Hematopoietic multipotent progenitor cell treated with erythropoietin and hydrocortisone succinate and interleukin-3 and kit ligand, for 17 days (in vitro differentiated cells): ENCODE data around the gene CREB1.
"Not testable (repeated sequence)": the region's sequence is repeated elsewhere in the genome, so short reads cannot be mapped to it uniquely, and the experiment has no call there.

Experiments
- DNase-seq: peaks from one replicate; pipeline ENCODE4 v3.0.0-alpha.2; 2015; ENCODE audit warnings: low spot score

CREB1 gene

GRCh38 chr2:207529330-207530159 lies at the start of gene CREB1:
CREB1 (plus strand) TSS chr2:207529962; CDS start chr2:207555636, 25,674 bp downstream.
- peak; percentile 97 for DNase-seq

DNA sequence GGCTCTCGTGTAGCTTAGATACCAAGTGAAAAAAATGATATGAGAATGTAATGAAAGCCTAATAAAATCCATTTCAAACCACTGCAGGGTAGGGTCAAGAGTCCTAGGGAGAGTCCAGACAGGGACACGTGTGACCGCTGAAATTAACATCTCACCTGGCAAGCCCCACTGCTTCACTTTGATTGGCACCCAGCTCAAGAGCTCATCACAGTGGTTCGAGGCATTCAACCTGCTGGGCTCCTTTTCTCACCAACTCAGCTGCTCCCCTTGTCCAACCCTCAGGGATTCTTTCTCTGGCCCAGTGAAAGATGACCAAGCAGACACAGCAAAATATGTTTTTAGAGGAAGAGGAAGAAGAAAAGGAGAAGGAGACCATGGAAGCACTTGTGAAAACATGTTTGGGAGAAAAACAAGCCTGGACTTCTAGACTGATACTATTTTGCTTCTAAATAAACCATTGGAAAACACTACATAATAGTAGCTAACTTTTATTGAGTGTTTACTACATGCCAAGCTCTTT lies 49.2 kb upstream of the CREB1 start:
- no peak for DNase-seq

DNA sequence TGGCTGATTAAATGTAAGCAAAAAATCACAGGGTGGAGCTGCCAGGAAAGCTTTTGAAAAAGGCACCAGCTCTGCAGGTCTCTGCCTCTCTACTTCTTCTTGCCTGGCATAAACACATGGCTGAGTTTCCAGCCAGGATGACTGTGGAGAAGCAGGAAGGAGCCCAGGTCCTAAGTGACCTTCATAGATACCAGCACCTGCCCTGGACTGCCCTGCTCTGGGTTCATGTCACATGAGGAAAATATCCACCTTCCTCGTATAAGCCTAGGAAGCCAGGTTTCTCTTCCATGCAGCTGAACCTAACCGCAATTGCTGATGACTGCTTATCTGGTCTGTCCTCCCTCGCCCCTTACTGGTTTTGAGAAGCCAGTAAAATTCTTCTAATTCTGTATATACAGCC lies 47.8 kb upstream of the CREB1 start:
- no peak for DNase-seq

DNA sequence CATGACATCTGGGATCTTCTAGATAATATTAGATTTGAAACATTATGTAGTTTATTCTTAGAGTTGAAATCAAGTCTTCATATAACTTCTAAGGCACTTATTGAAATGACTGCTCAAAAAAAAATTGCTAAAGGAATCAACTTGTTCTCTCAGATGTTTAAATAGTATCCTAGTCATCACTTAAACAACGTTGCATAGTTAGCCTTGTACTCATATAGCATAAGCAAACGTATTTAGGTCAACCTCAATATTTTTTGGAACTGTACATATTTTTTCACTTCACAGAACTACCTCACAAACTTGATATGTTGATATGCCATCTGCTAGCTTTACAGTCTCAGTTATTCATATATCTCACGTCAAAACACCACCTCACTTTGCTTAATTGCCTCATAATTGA lies 47.1 kb upstream of the CREB1 start:
- no peak for DNase-seq

DNA sequence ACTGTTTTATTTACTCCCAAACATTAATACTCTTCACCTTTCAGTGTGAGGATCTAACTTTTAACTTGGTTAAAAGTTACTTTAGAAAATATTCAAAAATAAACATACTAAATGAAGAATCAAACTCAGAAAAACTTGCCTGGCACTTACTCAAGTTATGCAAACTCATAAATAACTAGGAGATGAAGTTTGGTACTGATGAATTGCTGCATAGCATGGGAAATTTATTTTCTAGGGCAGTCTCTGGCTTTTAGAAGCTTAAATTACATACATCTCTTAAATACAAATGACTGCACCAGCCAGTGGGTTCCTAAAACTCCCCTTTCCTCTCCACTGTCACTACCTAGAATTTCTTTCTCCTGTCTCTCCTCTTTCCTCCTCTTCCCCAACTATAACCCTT lies 46.7 kb upstream of the CREB1 start:
- no peak for DNase-seq

- no peak for DNase-seq
These were observed 46.3 kb upstream of the CREB1 start for GRCh38 chr2:207483477-207483876.

DNA sequence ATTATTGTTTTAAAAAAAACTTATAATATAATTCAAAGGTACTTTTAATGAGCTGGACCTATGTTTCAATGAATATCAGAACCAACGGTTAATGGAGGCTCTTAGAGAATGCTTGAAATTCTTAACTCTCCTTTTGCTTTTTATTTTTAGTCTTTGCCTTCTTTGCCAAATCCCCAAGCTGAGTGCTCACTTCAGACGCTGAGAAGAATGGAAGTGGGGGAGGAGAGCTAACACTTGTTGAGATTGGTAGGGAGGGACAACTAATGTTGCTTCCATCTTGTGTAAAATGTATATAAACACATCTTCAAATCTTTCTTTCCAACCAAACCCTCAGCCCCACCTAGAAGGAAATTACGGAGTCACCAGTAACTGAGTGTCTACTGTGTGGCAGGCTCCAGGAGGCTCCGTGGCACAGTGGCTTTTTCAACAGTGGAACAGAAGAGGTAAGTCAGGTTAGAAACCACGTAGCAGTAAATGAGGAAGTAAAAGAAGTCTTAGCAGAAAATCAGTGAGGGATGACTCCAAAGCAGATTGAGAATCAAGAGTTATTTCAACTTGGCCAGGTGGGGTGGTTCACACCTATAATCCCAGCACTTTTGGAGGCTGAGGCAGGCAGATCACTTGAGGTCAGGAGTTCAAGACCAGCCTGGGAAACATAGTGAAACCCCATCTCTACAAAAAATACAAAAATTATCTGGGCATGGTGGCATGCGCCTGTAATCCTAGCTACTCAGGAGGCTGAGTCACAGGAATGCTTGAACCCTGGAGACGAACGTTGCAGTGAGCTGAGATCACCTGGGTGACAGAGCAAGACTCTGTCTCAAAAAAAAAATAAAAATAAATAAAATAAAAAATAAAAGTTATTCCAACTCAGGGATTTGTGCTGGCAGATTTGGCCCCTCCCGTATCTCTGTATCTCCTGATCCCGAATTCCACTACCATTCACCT lies 45.0 kb upstream of the CREB1 start:
- no peak for DNase-seq

DNA sequence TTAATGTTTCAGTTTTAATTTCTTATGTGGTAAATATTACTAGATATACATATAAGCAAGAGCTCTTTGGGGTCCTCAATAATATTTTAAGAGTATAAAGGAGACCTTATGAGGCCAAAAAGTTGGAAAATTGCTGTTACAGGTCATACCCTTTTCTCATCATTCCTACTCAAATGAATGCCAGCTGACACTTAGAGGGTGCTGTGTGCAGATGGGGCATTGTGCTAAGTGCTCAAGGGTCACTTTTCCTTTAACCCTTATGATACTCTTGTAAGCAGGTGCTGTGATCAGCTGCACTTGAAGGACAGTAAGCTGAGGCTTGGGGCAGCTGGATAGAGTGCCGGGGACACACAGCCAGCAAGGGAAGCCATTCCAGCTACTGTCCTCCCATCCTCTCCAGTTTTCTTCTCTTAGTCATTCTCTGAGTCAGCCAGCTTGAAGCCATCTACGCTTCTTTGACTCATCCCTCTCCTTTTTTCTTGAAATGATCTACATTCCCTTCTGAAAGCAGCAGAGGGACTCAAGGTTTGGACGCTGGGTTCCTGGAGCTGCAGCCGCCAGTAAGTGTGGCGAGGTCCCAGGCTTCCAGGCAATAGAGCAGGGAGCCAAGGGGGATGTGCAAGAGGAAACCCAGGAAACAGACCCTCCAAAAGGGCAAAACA lies 42.0 kb upstream of the CREB1 start:
- no peak for DNase-seq

- DNase-seq, result no peak
These were observed 40.5 kb upstream of the CREB1 start for GRCh38 chr2:207489251-207489650.

DNA sequence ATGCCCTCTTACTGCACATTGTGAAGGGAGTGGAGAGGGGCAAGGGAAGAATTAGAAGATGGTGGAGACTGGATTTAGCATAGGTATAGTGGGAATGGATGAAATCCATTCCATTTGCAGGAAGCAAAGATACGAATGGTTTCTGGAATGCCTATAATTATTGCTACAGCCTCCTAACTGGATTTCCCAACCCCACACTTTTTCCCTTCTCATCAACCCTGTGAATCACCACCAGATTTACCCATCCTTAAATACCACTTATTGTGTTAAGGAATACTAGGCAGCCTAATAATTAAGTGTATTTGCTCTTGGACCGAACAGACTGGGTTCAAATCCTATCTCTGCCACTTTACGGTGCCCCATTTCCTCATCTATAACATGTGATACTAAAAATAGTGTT lies 39.3 kb upstream of the CREB1 start:
- no peak for DNase-seq

DNA sequence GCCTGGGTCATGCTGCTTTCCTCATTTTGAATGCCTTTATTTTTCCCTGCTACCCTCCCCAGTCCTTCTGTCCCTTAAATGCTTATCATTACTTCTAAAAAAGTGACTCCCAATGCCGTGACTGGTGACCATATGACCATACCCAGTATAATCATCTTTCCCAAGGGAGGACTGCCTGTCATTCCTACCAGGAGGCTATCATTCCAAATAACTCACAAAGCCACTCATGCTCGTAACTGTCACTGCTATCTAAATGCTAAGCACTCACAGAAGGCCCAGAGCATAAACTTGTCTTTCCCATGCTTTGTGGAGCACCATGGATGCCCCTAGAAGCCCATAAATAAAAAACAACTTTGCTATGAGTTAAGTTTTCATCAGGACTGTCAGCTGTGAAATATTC lies 38.7 kb upstream of the CREB1 start:
- no peak for DNase-seq

DNA sequence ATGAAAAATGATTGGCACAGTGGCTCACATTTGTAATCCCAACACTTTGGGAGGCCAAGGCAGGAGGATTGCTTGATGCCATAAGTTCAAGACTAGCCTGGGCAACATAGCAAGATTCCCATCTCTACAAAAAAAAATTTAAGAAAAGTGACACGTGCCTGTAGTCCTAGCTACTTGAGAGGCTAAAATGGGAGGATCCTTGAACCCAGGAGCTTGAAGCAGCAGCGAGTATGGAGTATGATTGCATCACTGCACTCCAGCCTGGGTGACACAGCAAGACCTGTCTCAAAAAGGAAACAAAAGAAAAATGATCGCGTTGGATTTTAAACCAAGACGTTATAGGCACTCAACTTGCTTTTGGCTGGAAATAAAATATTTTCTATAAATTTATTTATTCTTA lies 37.8 kb upstream of the CREB1 start:
- DNase-seq, result no peak

GRCh38 chr2:207492461-207492860 lies 37.3 kb upstream of the CREB1 start:
- no peak for DNase-seq

GRCh38 chr2:207494137-207494536 lies 35.6 kb upstream of the CREB1 start:
- no peak for DNase-seq

DNA sequence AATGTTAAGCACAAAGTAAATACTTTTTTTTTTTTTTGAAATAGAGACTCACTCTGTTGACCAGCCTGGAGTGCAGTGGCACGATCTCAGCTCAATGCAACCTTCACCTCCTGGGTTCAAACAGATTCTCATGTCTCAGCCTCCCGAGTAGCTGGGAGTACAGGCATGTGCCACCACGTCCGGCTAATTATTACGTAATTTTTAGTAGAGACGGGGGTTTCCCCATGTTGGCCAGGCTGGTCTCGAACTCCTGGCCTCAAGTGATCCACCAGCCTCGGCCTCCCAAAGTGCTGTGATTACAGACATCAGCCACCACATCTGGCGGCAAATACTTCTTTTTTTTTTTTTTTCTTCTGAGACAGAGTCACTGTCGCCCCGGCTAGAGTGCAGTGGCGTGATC lies 32.8 kb upstream of the CREB1 start:
- DNase-seq, result not testable (repeated sequence)

DNA sequence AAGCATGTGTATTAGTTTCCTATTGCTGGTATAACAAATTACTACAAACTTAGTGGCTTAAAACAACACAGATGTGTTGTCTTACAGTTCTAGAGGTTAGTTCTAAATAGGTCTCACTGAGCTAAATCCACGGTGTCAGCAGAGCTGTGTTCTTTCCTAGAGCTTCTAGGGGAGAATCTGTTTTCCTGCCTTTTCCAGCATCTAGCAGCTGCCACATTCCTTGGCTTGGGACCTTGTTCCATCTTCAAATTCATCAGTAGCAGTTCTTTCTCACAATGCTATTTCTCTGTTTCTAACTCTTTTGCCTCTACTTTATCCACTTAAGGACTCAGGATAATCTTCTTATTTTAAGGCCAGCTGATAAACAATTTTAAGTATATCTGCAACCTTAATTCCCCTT lies 32.2 kb upstream of the CREB1 start:
- no peak for DNase-seq

- no peak for DNase-seq
These were observed 31.3 kb upstream of the CREB1 start for GRCh38 chr2:207498427-207498826.

GRCh38 chr2:207499114-207499513 lies 30.6 kb upstream of the CREB1 start:
- no peak for DNase-seq

- DNase-seq, result no peak
These were observed 27.8 kb upstream of the CREB1 start for GRCh38 chr2:207501802-207502576.

DNA sequence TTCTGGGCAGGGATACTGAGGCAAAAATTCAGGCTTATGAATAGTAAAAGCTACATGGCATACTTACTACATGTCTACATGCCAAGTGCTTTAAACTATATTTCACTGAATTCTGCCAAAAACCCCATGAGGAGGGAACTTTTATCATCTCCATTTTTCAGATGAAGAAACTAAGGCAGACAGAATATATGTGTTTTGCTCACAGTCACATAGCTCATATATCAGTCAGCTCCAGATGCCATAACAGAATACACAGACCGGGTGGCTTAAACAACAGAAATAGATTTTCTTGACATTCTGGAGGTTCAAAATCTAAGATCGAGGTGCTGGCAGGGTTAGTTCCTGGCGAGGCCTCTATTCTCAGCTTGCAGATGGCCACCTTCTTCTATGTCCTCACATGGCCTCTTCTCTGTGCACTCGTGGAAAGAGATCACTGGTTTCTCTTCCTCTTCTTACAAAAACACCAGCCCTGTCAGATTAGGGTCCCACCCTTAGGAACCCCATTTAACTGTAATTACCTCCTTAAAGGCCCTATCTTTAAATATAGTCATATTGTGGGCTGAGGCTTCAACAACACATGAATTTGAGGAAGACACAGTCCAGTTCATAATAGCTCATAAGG lies 27.1 kb upstream of the CREB1 start:
- DNase-seq, result no peak

- DNase-seq, result peak; percentile 50
These were observed 26.5 kb upstream of the CREB1 start for GRCh38 chr2:207503234-207503633.
